ENCODE measurements around the gene POU6F2.

DNA sequence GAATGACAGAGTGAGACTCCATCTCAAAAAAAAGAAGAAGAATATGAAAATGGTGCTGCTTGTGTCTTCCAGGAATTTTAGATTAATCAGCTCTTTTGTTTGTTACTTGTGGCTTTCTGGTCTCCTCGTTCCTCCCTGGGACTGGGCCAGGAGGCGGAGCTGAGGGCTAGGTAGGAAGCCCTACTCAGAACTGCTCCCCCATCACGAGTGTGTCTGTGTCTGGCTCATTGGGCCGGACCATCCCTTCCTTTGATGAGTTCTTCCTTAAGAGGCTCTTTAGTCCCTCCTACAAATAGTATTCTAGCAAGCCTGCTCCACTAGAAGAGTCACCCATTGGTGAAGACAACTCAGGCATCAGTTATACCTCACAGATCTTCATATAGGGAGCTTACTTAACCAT is 531.7 kb downstream of the POU6F2 start:
- TF ChIP-seq, protein P1, sequence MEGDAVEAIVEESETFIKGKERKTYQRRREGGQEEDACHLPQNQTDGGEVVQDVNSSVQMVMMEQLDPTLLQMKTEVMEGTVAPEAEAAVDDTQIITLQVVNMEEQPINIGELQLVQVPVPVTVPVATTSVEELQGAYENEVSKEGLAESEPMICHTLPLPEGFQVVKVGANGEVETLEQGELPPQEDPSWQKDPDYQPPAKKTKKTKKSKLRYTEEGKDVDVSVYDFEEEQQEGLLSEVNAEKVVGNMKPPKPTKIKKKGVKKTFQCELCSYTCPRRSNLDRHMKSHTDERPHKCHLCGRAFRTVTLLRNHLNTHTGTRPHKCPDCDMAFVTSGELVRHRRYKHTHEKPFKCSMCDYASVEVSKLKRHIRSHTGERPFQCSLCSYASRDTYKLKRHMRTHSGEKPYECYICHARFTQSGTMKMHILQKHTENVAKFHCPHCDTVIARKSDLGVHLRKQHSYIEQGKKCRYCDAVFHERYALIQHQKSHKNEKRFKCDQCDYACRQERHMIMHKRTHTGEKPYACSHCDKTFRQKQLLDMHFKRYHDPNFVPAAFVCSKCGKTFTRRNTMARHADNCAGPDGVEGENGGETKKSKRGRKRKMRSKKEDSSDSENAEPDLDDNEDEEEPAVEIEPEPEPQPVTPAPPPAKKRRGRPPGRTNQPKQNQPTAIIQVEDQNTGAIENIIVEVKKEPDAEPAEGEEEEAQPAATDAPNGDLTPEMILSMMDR (IDR thresholded peaks at IDR 0.05), result no peak
- no peak for TF ChIP-seq POLR2A (IDR thresholded peaks at IDR 0.05)

Data from right lobe of liver (tissue), 4 donors.